Measurements from ENCODE around the gene TAF15. TPM values are rescaled to one million over a fixed set of nuclear protein-coding genes. Genes with fewer than 3 reads are reported as not detected.

TAF15 gene
- total RNA-seq, 5 donors from 2014 or later (not counting 1 experiment from before 2014, with no cell fraction given), result 186 to 228 (median 201) TPM

- H3K9me3 Mint-ChIP-seq, result no peaks in the 10 kb centered on the region
- no peak overlapping the region for H3K4me3 ChIP-seq (ENCODE audit: control insufficient read depth in 1 of 2, extremely low read depth in 1 of 2, low read length in 1 of 2)
- POLR2A ChIA-PET, result no interaction called here
- no peak overlapping the region for H3K4me3 Mint-ChIP-seq
- no peaks in the 10 kb centered on the region for H3K9me3 ChIP-seq
- no peaks in the 10 kb centered on the region for H3K36me3 ChIP-seq (ENCODE audit: control insufficient read depth in 2 of 2, extremely low read depth in 1 of 2, insufficient read depth in 1 of 2, low read length in 1 of 2)
- H3K4me1 Mint-ChIP-seq, result peaks cover 36 to 41% (median 38%) of the 10 kb centered on the region in 3 donors
- peaks cover 12 to 33% of the 10 kb centered on the region in 2 donors for H3K27me3 Mint-ChIP-seq
- peaks cover 0 to 33% of the 10 kb centered on the region in 2 experiments for H3K27me3 ChIP-seq (replicated peaks in 1 of 2; ENCODE audit: control insufficient read depth in 2 of 2, extremely low read depth in 1 of 2, insufficient read depth in 2 of 2, low read length in 1 of 2)
- DNase-seq, result no peak
- H3K27ac ChIP-seq (ENCODE audit: low read length), result no peak overlapping the region
- 89% methylated on average over 4 of the region's 9 CpGs for WGBS (ENCODE audit: insufficient coverage)
- H3K27ac Mint-ChIP-seq, result peak overlapping the region in 1 of 2 donors; percentile 53
- H3K4me1 ChIP-seq (ENCODE audit: control insufficient read depth in 1 of 2, extremely low read depth in 1 of 2, insufficient read depth in 2 of 2, low read length in 2 of 2), result peaks cover 0 to 19% of the 10 kb centered on the region in 2 experiments
- CTCF ChIA-PET, result interaction anchor here (0.7 to 0.9 kb wide), 2 partner anchors 29 to 768 kb away, joined by 3 to 10 read pairs; no protein-coding TSS in a partner anchor
- ATAC-seq (replicated peaks in 1 of 4), result no peak
- H3K36me3 Mint-ChIP-seq, result no peaks in the 10 kb centered on the region
Measured at GRCh38 chr17:35791681-35792350, 17.5 kb upstream of the TAF15 start.

DNA sequence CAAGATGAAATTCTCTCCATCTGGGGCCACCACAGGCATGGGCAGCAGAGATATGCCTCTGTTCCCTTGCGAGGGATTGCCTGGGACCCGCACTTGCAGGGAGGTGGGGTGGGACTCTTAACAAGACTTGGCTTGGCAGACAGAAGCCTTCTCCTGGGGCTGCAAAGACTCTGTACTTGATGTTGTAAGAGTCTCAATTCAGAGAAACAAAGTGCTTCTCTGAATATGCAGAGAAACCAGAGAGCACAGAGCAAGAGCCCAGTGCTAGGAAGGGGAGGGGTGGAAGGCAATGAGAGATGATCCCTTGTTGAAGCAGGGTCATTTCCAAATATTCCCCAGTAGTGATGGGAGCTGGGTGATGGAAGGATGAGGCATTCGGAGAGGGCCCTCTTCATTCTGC, 16.0 kb upstream of the TAF15 start:
- CTCF ChIA-PET, result no interaction called here
- peaks cover 12 to 43% of the 10 kb centered on the region in 2 donors for H3K27me3 Mint-ChIP-seq

GRCh38 chr17:35795007-35795870, 14.0 kb upstream of the TAF15 start, which contains the start of gene MMP28:
MMP28 (minus strand) TSS chr17:35795641; CDS start chr17:35795377, 264 bp downstream.
- no peaks in the 10 kb centered on the region for H3K9me3 ChIP-seq
- peaks cover 0 to 42% of the 10 kb centered on the region in 2 experiments for H3K27me3 ChIP-seq (replicated peaks in 1 of 2; ENCODE audit: control insufficient read depth in 2 of 2, extremely low read depth in 1 of 2, insufficient read depth in 2 of 2, low read length in 1 of 2)
- DNase-seq, result peak in 25 of 35 experiments; percentile 1 to 50 (median 26)
- 1% methylated on average over 54 of the region's 89 CpGs for WGBS (ENCODE audit: insufficient coverage)
- CTCF ChIA-PET, result no interaction called here
- Mint-ChIP-seq H3K4me3 (peak within 1 kb of the TSS; percentile 72 to 78 (median 75)), H3K27me3 (peaks cover 12 to 47% of the 10 kb centered on the region in 2 donors), H3K9me3 (no peaks in the 10 kb centered on the region), H3K36me3 (no peaks in the 10 kb centered on the region), H3K27ac (peak within 1 kb of the TSS in 1 of 2 donors; percentile 23), H3K4me1 (peaks cover 22 to 29% (median 28%) of the 10 kb centered on the region in 3 donors)
- peak within 1 kb of the TSS; percentile 45 to 66 for H3K4me3 ChIP-seq (ENCODE audit: control insufficient read depth in 1 of 2, extremely low read depth in 1 of 2, low read length in 1 of 2)
- POLR2A ChIA-PET, result interaction anchor here in 1 of 2 donors (1.0 kb wide), 1 partner anchor 13 kb away, joined by 3 read pairs; no protein-coding TSS in a partner anchor
- no peaks in the 10 kb centered on the region for H3K36me3 ChIP-seq (ENCODE audit: control insufficient read depth in 2 of 2, extremely low read depth in 1 of 2, insufficient read depth in 1 of 2, low read length in 1 of 2)
- ATAC-seq (replicated peaks in 1 of 4), result peak; percentile 83 to 90 (median 86)
- H3K4me1 ChIP-seq (ENCODE audit: control insufficient read depth in 1 of 2, extremely low read depth in 1 of 2, insufficient read depth in 2 of 2, low read length in 2 of 2), result peaks cover 0 to 15% of the 10 kb centered on the region in 2 experiments
- H3K27ac ChIP-seq (ENCODE audit: low read length), result no peak within 1 kb of the TSS

More for the DNA sequence above, 16.0 kb upstream of the TAF15 start:
- Histone ChIP-seq H3K9me3 (no peaks in the 10 kb centered on the region), H3K36me3 (ENCODE audit: control insufficient read depth in 2 of 2, extremely low read depth in 1 of 2, insufficient read depth in 1 of 2, low read length in 1 of 2) (no peaks in the 10 kb centered on the region), H3K4me3 (ENCODE audit: control insufficient read depth in 1 of 2, extremely low read depth in 1 of 2, low read length in 1 of 2) (no peak overlapping the region), H3K4me1 (ENCODE audit: control insufficient read depth in 1 of 2, extremely low read depth in 1 of 2, insufficient read depth in 2 of 2, low read length in 2 of 2) (peaks cover 0 to 19% of the 10 kb centered on the region in 2 experiments), H3K27me3 (replicated peaks in 1 of 2; ENCODE audit: control insufficient read depth in 2 of 2, extremely low read depth in 1 of 2, insufficient read depth in 2 of 2, low read length in 1 of 2) (peaks cover 0 to 42% of the 10 kb centered on the region in 2 experiments), H3K27ac (ENCODE audit: low read length) (no peak overlapping the region)
- Mint-ChIP-seq H3K9me3 (no peaks in the 10 kb centered on the region), H3K36me3 (no peaks in the 10 kb centered on the region), H3K4me1 (peaks cover 29 to 39% (median 36%) of the 10 kb centered on the region in 3 donors), H3K27ac (peak overlapping the region in 1 of 2 donors; percentile 31), H3K4me3 (peak overlapping the region; percentile 43 to 75 (median 55))
- POLR2A ChIA-PET, result no interaction called here
- DNase-seq (no peak), ATAC-seq (replicated peaks in 1 of 4) (no peak)
- 91% methylated on average over 3 of the region's 3 CpGs for WGBS (ENCODE audit: insufficient coverage)

GRCh38 chr17:35795871-35796265, 13.4 kb upstream of the TAF15 start:
- H3K4me3 ChIP-seq (ENCODE audit: control insufficient read depth in 1 of 2, extremely low read depth in 1 of 2, low read length in 1 of 2), result peak overlapping the region; percentile 45 to 66
- Mint-ChIP-seq H3K27me3 (peaks cover 12 to 47% of the 10 kb centered on the region in 2 donors), H3K4me3 (peak overlapping the region; percentile 72 to 78 (median 75)), H3K27ac (no peak overlapping the region), H3K4me1 (peaks cover 22 to 29% (median 27%) of the 10 kb centered on the region in 3 donors), H3K36me3 (no peaks in the 10 kb centered on the region), H3K9me3 (no peaks in the 10 kb centered on the region)
- CTCF ChIA-PET, result interaction anchor here (0.9 to 1.1 kb wide), 2 partner anchors 32 to 38 kb away, joined by 3 read pairs; no protein-coding TSS in a partner anchor
- ATAC-seq (replicated peaks in 1 of 4) (no peak), DNase-seq (no peak)
- POLR2A ChIA-PET, result no interaction called here
- no peaks in the 10 kb centered on the region for H3K9me3 ChIP-seq
- 40% methylated on average over 7 of the region's 8 CpGs for WGBS (ENCODE audit: insufficient coverage)
- H3K27ac ChIP-seq (ENCODE audit: low read length), result no peak overlapping the region
- no peaks in the 10 kb centered on the region for H3K36me3 ChIP-seq (ENCODE audit: control insufficient read depth in 2 of 2, extremely low read depth in 1 of 2, insufficient read depth in 1 of 2, low read length in 1 of 2)
- H3K27me3 ChIP-seq (replicated peaks in 1 of 2; ENCODE audit: control insufficient read depth in 2 of 2, extremely low read depth in 1 of 2, insufficient read depth in 2 of 2, low read length in 1 of 2), result peaks cover 0 to 42% of the 10 kb centered on the region in 2 experiments
- H3K4me1 ChIP-seq (ENCODE audit: control insufficient read depth in 1 of 2, extremely low read depth in 1 of 2, insufficient read depth in 2 of 2, low read length in 2 of 2), result peaks cover 0 to 17% of the 10 kb centered on the region in 2 experiments

GRCh38 chr17:35796942-35797341, 12.3 kb upstream of the TAF15 start:
- Histone ChIP-seq H3K36me3 (ENCODE audit: control insufficient read depth in 2 of 2, extremely low read depth in 1 of 2, insufficient read depth in 1 of 2, low read length in 1 of 2) (no peaks in the 10 kb centered on the region), H3K4me3 (ENCODE audit: control insufficient read depth in 1 of 2, extremely low read depth in 1 of 2, low read length in 1 of 2) (no peak overlapping the region), H3K4me1 (ENCODE audit: control insufficient read depth in 1 of 2, extremely low read depth in 1 of 2, insufficient read depth in 2 of 2, low read length in 2 of 2) (peaks cover 5 to 27% of the 10 kb centered on the region in 2 experiments), H3K9me3 (no peaks in the 10 kb centered on the region), H3K27ac (ENCODE audit: low read length) (no peak overlapping the region), H3K27me3 (replicated peaks in 1 of 2; ENCODE audit: control insufficient read depth in 2 of 2, extremely low read depth in 1 of 2, insufficient read depth in 2 of 2, low read length in 1 of 2) (peaks cover 0 to 44% of the 10 kb centered on the region in 2 experiments)
- Mint-ChIP-seq H3K36me3 (no peaks in the 10 kb centered on the region), H3K27me3 (peaks cover 11 to 47% of the 10 kb centered on the region in 2 donors), H3K9me3 (no peaks in the 10 kb centered on the region), H3K4me1 (peaks cover 30 to 36% (median 35%) of the 10 kb centered on the region in 3 donors), H3K27ac (no peak overlapping the region), H3K4me3 (peak overlapping the region in 1 of 3 donors; percentile 23)
- CTCF ChIA-PET, result interaction anchor here (0.6 to 1.2 kb wide), 4 partner anchors 11 to 101 kb away, joined by 3 to 6 read pairs (median 3); no protein-coding TSS in a partner anchor
- POLR2A ChIA-PET, result interaction anchor here (0.6 kb wide), 4 partner anchors 19 to 190 kb away, joined by 3 to 5 read pairs (median 4); no protein-coding TSS in a partner anchor
- whole genome bisulfite sequencing (ENCODE audit: insufficient coverage), result 71% methylated on average over 1 of the region's 1 CpG
- ATAC-seq (replicated peaks in 1 of 4) (no peak), DNase-seq (no peak)
